Common myeloid progenitor, CD34-positive (primary cell): ENCODE data around the gene ATXN7L3.

Source experiments
- CTCF ChIA-PET: fragments of 350-600 bp; sonication (Branson Sonifier 250); formaldehyde crosslinking; loops from one replicate; lab custom pipeline; 2021; ENCODE audit warnings: antibody characterized with exemption; lab: Charles Lee
- POLR2A ChIA-PET: fragments of 350-600 bp; sonication (Branson Sonifier 250); formaldehyde crosslinking; loops from one replicate; lab custom pipeline; 2021; ENCODE audit warnings: antibody characterized with exemption; lab: Charles Lee
- DNase-seq, 3 donors: peaks; one replicate each; pipeline versions ENCODE4 v3.0.0 to v3.0.0-alpha.2; 2013
- H3K27ac ChIP-seq, 2 experiments: 1 replicate in 1 of 2; 2 replicates in 1 of 2; pipeline ENCODE4 v1.7.0; 2013; ENCODE audit warnings: inconsistent platforms in 2 of 2, low read length in 2 of 2, mild to moderate bottlenecking in 2 of 2, low read depth in 1 of 2, moderate library complexity in 1 of 2; ENCODE audit not compliant: severe bottlenecking in 2 of 2, insufficient read depth in 1 of 2, poor library complexity in 1 of 2
- H3K27me3 ChIP-seq, 5 experiments: replicated peaks in 2 of 5; 1 replicate in 3 of 5; 2 replicates in 2 of 5; pipeline versions ENCODE4 v1.6.1 to v1.7.0; 2013; ENCODE audit warnings: low read length in 4 of 5, mild to moderate bottlenecking in 2 of 5, moderate library complexity in 2 of 5, inconsistent platforms in 1 of 5; ENCODE audit not compliant: insufficient read depth in 5 of 5, control insufficient read depth in 4 of 5
- H3K36me3 ChIP-seq, 4 experiments: 1 replicate in 2 of 4; 2 replicates in 2 of 4; pipeline versions ENCODE4 v1.6.1 to v1.7.0; 2013; ENCODE audit warnings: low read length in 3 of 4, control low read depth in 1 of 4, mild to moderate bottlenecking in 1 of 4; ENCODE audit not compliant: control insufficient read depth in 4 of 4, insufficient read depth in 4 of 4
- H3K4me1 ChIP-seq, 4 experiments: 1 replicate in 3 of 4; 2 replicates in 1 of 4; pipeline versions ENCODE4 v1.6.1 to v1.7.1; 2013; ENCODE audit warnings: low read length in 3 of 4, mild to moderate bottlenecking in 3 of 4, control low read depth in 1 of 4, inconsistent platforms in 1 of 4, moderate library complexity in 1 of 4; ENCODE audit not compliant: control insufficient read depth in 4 of 4, insufficient read depth in 4 of 4; ENCODE audit errors: control extremely low read depth in 1 of 4
- H3K4me3 ChIP-seq, 7 experiments: 1 replicate in 4 of 7; 2 replicates in 3 of 7; pipeline versions ENCODE4 v1.5.1 to v1.7.0; 2013; ENCODE audit warnings: mild to moderate bottlenecking in 7 of 7, low read length in 6 of 7, moderate library complexity in 6 of 7, inconsistent platforms in 2 of 7, low read depth in 2 of 7, control low read depth in 1 of 7; ENCODE audit not compliant: insufficient read depth in 4 of 7, control insufficient read depth in 1 of 7; ENCODE audit errors: extremely low read depth in 1 of 7
- H3K9me3 ChIP-seq, 5 experiments: 1 replicate in 4 of 5; 2 replicates in 1 of 5; pipeline versions ENCODE4 v1.6.1 to v1.7.1; 2013; ENCODE audit warnings: low read length in 4 of 5, mild to moderate bottlenecking in 2 of 5, inconsistent platforms in 1 of 5, low read depth in 1 of 5, moderate library complexity in 1 of 5; ENCODE audit not compliant: control insufficient read depth in 4 of 5, insufficient read depth in 2 of 5; ENCODE audit errors: control extremely low read depth in 1 of 5
- WGBS: methylation state at CpG from one replicate; pipeline ENCODE4 v1.1.5; 2013; ENCODE audit not compliant: insufficient coverage; 5-methylcytosine and 5-hydroxymethylcytosine counted together

ATXN7L3 gene

DNA sequence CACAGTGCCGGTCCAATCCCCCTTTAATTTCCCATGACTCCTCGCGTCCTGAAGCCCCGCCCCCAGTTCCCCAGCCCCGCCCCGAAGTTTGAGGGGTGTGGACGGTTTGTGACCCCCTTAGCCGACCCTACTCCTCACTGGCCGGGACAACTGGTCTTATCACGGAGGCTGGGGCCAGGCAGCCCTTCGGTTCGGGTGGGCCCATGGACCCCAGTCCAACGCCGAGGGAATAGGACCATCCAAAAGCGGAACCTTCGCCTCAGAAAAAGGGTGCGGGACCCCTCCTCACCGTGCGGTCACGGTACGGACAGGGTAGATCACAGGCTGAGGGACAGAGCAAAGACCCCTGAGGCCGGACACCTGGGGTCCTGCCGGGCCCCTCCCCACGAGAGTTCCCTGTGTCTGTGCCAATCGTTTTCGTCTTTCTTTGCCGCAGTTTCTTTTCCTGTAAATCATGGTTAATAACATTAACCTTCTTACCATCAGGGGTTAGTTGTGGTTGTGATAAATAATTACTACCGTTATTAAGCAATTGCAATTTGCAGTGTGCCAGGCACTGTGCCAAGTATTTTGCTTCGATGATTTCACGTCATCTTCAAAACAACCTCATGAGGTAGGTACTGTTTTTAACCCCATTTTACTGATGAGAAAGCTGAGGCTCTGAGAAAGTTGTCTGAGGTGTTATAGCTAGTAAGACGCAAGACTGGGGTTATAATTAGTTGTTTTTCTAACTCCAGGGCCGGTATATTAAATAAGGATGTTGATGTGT lies 12.4 kb downstream of the ATXN7L3 start:
- no peaks in the 10 kb centered on the region for H3K27me3 ChIP-seq
- no peaks in the 10 kb centered on the region for H3K9me3 ChIP-seq
- DNase-seq, result peak; percentile 34 to 61 (median 58)
- H3K4me3 ChIP-seq, result peak overlapping the region; percentile 72 to 100 (median 97)
- peaks cover 5 to 27% (median 18%) of the 10 kb centered on the region in 4 experiments for H3K4me1 ChIP-seq
- ChIA-PET CTCF (interaction anchor here (0.7 kb wide), 2 partner anchors 10 to 11 kb away, joined by 3 read pairs; no protein-coding TSS in a partner anchor), POLR2A (interaction anchor here (1.0 to 1.7 kb wide), 2 partner anchors 11 to 34 kb away, joined by 4 to 14 read pairs; partner anchors contain the start of gene ATXN7L3)
- WGBS, result 2% methylated on average over 28 of the region's 32 CpGs
- peak overlapping the region; percentile 98 to 99 for H3K27ac ChIP-seq
- peaks cover 0 to 35% (median 21%) of the 10 kb centered on the region in 4 experiments for H3K36me3 ChIP-seq

DNA sequence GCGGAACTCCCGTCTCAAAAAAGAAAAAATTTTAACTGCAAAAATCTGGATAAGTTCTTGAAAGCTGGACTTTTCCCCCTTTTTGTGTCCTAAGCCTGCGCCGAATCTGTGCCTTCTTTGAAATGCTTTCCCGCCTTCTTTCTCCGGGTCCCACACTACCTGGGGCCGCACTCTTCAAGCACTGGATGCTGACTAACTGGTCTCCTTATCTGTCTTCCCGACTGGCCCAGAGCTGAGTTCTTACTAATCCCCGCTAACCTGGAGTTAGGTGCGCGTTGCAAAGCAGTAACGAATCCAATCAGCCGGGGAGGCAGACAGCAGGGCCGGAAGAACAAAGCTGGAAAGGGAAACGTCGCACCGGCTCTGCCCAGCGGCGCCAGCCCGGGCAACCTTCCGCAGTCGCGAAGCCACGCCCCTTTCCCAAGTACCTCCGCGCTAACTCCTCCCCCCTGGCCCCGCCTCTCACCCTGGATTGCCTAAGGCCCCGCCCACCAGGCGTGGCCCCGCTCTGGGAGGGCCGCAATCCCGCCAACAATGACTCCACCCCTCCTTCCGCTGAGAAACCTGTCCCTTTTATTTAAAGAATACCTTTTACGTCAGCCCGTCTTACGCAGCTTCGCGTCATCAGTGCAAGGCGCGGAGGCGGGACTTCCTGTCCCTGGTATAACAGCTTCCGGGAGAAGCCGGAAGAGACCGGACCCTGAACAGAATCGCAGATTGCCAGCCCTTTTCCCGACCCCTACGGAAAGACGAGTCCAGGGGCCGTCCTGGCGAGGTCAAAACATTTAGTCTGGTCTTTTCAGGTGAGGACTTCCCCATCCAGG lies 13.2 kb downstream of the ATXN7L3 start, which contains the start of gene TMUB2:
Gene TMUB2, plus strand, starts transcription at position 666 of the 824 bp plus-strand sequence. CDS start 737 bp downstream, outside the sequence.
- POLR2A ChIA-PET, result interaction anchor here (0.5 to 1.7 kb wide), 3 partner anchors 12 to 59 kb away, joined by 4 to 14 read pairs (median 4); partner anchors contain the start of gene ATXN7L3
- Histone ChIP-seq H3K27me3 (no peaks in the 10 kb centered on the region), H3K4me1 (peaks cover 5 to 27% (median 18%) of the 10 kb centered on the region in 4 experiments), H3K9me3 (no peaks in the 10 kb centered on the region), H3K36me3 (peaks cover 0 to 41% (median 24%) of the 10 kb centered on the region in 4 experiments), H3K27ac (peak within 1 kb of the TSS; percentile 98 to 99), H3K4me3 (peak within 1 kb of the TSS; percentile 72 to 100 (median 97))
- WGBS, result under 1% methylated on average over 50 of the region's 50 CpGs
- DNase-seq, result peak; percentile 99 to 100 (median 99)
- CTCF ChIA-PET, result interaction anchor here (0.6 to 1.8 kb wide), 8 partner anchors 10 to 890 kb away, joined by 3 to 11 read pairs (median 3); partner anchors contain the start of gene ASB16

DNA sequence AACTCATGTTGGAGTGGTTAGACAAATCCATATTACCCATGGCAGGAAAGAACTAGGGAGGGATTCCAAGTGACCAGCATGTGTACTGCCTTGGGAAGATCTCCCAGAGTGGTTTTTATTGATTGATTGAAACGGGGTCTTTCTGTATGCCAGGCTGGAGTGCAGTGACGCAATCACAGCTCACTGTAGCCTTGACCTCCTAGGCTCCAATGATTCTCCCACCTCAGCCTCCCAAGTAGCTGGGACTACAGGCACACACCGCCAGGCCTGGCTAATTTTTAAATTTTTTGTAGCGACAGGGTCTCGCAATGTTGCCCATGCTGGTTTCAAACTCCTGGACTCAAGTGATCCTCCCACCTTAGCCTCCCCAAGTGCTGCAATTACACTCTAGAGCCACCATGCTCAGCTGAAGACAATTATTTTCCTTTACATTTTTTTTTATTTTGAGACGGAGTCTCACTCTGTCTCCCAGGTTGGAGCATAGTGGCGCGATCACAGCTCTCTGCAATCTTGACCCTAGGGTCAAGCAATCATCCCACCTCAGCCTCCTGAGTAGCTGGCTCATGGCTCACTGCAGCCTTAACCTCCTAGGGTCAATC lies 15.4 kb downstream of the ATXN7L3 start:
- no peaks in the 10 kb centered on the region for H3K9me3 ChIP-seq
- peaks cover 0 to 28% (median 11%) of the 10 kb centered on the region in 4 experiments for H3K36me3 ChIP-seq
- no peak for DNase-seq
- 95% methylated on average over 8 of the region's 8 CpGs for WGBS
- no peaks in the 10 kb centered on the region for H3K27me3 ChIP-seq
- ChIA-PET CTCF (interaction anchor here (0.9 to 1.4 kb wide), 4 partner anchors 11 to 147 kb away, joined by 3 to 6 read pairs (median 4); no protein-coding TSS in a partner anchor), POLR2A (no interaction called here)
- H3K4me1 ChIP-seq, result peaks cover 5 to 27% (median 18%) of the 10 kb centered on the region in 4 experiments
- no peak overlapping the region for H3K27ac ChIP-seq
- H3K4me3 ChIP-seq, result no peak overlapping the region

DNA sequence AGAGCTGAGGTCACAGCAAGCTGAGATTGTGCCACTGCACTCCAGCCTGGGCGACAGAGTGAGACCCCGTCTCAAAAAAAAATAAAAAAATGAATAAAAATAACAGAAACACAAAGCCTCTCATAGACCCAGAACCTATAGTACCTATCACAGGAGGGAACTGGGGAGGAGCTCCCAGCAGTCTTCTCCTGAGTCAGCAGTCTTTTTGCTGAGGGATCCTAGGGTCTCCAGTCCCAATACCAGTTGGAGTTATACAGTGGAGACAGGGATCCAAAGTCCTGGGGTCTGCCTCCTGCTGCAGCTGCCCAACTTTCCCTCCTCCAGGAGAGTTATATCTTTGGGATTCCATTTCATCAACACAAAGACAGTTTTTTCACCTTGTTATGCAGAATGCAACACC lies 16.7 kb downstream of the ATXN7L3 start:
- H3K9me3 ChIP-seq, result no peaks in the 10 kb centered on the region
- H3K4me1 ChIP-seq, result peaks cover 4 to 22% (median 15%) of the 10 kb centered on the region in 4 experiments
- H3K36me3 ChIP-seq, result peaks cover 0 to 31% (median 12%) of the 10 kb centered on the region in 4 experiments
- DNase-seq, result no peak
- no peaks in the 10 kb centered on the region for H3K27me3 ChIP-seq
- CTCF ChIA-PET, result no interaction called here
- WGBS, result no CpG with 5 or more reads among the region's 2 CpGs
- no peak overlapping the region for H3K4me3 ChIP-seq
- POLR2A ChIA-PET, result no interaction called here
- no peak overlapping the region for H3K27ac ChIP-seq

DNA sequence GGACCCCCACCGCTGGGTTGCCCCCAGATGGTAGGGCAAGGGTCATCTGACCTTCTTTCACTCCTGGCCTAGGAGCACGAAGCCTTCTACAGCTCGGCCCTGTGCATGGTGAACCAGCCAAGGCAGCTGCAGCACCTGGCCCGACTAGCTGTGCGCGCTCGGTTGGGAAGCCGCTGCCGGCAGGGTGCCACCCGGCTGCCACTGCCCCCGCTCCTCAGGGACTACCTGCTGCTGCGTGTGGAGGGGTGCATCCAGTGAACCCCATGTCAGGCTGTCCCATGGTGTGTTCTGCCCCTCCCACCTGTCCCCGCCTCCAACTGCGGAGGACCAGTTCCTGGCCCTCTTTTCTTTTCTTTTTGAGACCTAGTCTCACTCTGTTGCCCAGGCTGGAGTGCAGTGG lies 21.6 kb downstream of the ATXN7L3 start:
- CTCF ChIA-PET, result interaction anchor here (1.2 kb wide), 1 partner anchor 9 kb away, joined by 3 read pairs; no protein-coding TSS in a partner anchor
- DNase-seq, result no peak
- H3K9me3 ChIP-seq, result no peaks in the 10 kb centered on the region
- no peaks in the 10 kb centered on the region for H3K27me3 ChIP-seq
- peaks cover 3 to 38% (median 24%) of the 10 kb centered on the region in 4 experiments for H3K36me3 ChIP-seq
- 98% methylated on average over 11 of the region's 14 CpGs for WGBS
- no peak overlapping the region for H3K4me3 ChIP-seq
- POLR2A ChIA-PET, result interaction anchor here (0.6 kb wide), 1 partner anchor 141 kb away, joined by 4 read pairs; no protein-coding TSS in a partner anchor
- no peak overlapping the region for H3K27ac ChIP-seq
- no peaks in the 10 kb centered on the region for H3K4me1 ChIP-seq

DNA sequence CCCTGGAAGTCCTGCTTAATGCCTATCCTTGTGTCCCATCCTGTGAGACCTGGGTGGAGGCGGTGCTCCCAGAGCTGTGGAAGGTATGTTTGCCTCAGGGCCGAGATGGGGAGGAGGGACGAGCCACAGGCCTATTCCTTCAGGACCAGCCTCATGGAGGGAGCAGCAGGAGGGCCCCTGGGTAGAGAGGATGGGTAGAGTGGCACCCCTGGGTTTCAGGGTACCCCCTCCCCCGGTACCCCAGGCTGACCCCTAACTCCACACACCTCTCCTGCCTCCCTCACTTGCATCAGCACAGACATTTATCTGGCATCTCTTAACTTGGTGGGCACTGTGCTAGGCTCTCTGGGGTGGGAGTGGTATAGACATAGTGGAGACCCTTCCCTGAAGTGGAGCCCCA lies 22.0 kb downstream of the ATXN7L3 start:
- Histone ChIP-seq H3K27ac (no peak overlapping the region), H3K4me3 (no peak overlapping the region), H3K4me1 (no peaks in the 10 kb centered on the region), H3K36me3 (peaks cover 3 to 34% (median 24%) of the 10 kb centered on the region in 4 experiments), H3K27me3 (no peaks in the 10 kb centered on the region), H3K9me3 (no peaks in the 10 kb centered on the region)
- POLR2A ChIA-PET, result interaction anchor here (0.6 kb wide), 1 partner anchor 141 kb away, joined by 4 read pairs; no protein-coding TSS in a partner anchor
- CTCF ChIA-PET, result interaction anchor here (1.2 to 1.4 kb wide), 2 partner anchors 9 kb away, joined by 3 read pairs; partner anchors contain the start of gene TMUB2
- no peak for DNase-seq
- WGBS, result no CpG with 5 or more reads among the region's 4 CpGs
